Measurements from ENCODE around the gene SERPINH1.

DNA sequence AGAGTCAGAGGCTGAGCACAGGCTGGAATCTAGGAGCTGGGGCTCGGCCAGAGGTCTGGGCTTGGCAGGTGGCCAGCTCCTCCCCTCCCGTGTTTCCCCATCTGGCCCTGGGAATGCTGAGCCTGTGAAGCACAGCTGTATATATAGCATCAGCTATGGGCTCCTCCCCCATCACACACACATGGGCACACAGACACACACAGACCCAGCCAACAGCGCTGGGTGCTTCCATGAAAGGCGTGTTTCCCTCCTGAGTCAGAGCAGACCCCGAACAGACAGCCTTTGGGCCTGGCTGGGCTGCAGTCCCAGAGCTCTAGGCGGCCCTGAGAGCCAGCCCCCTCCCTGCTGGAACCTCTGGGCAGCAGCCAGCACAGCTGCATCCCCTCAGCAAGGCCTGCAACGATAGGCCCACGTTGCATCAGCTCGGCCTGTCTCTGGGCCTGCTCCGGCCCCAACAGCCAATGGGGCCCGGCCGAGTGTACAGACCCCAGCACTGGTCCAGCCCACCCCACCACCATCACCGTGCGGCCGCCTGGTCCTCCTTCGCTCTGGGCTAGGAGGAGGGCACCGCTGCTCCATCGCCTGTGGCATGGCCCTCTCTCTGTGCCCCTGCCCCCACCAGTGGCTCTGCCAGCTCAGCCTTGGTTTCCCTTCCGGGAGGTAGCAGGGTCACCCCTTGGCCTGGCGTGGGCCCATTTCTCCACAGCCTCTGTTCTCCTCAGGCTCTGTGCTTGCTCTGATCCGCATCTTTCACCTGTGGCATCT lies 7.6 kb upstream of the SERPINH1 start:
- TF ChIP-seq, protein P1, sequence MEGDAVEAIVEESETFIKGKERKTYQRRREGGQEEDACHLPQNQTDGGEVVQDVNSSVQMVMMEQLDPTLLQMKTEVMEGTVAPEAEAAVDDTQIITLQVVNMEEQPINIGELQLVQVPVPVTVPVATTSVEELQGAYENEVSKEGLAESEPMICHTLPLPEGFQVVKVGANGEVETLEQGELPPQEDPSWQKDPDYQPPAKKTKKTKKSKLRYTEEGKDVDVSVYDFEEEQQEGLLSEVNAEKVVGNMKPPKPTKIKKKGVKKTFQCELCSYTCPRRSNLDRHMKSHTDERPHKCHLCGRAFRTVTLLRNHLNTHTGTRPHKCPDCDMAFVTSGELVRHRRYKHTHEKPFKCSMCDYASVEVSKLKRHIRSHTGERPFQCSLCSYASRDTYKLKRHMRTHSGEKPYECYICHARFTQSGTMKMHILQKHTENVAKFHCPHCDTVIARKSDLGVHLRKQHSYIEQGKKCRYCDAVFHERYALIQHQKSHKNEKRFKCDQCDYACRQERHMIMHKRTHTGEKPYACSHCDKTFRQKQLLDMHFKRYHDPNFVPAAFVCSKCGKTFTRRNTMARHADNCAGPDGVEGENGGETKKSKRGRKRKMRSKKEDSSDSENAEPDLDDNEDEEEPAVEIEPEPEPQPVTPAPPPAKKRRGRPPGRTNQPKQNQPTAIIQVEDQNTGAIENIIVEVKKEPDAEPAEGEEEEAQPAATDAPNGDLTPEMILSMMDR (IDR thresholded peaks at IDR 0.05) = no peak
- peak in 1 of 2 donors; percentile 20 for TF ChIP-seq POLR2A (IDR thresholded peaks at IDR 0.05)
